ENCODE data around the gene MGLL.

Gene MGLL

GRCh38 chr3:127815641-127816605 lies 6.4 kb downstream of the MGLL start:
- peak overlapping the region in 1 of 3 experiments; percentile 3 for H3K4me3 Mint-ChIP-seq
- H3K27me3 Mint-ChIP-seq (ENCODE audit: low read depth): peaks cover 10% of the 10 kb centered on the region
- no peaks in the 10 kb centered on the region for H3K9me3 Mint-ChIP-seq
- peaks cover 45% of the 10 kb centered on the region for H3K4me1 Mint-ChIP-seq
- peak overlapping the region; percentile 25 to 77 (median 72) for H3K27ac Mint-ChIP-seq
- TF ChIP-seq CTCF (IDR thresholded peaks at IDR 0.05; ENCODE audit: unreplicated experiment in 3 of 3): no peak
- H3K36me3 Mint-ChIP-seq (ENCODE audit: low read depth): peaks cover 6% of the 10 kb centered on the region

- Mint-ChIP-seq H3K4me1 (peaks cover 35% of the 10 kb centered on the region), H3K36me3 (ENCODE audit: low read depth) (peaks cover 10% of the 10 kb centered on the region), H3K4me3 (peak overlapping the region in 1 of 3 experiments; percentile 3), H3K27ac (peak overlapping the region in 2 of 3 experiments; percentile 72 to 77), H3K27me3 (ENCODE audit: low read depth) (peaks cover 8% of the 10 kb centered on the region), H3K9me3 (no peaks in the 10 kb centered on the region)
- no peak for TF ChIP-seq CTCF (IDR thresholded peaks at IDR 0.05; ENCODE audit: unreplicated experiment in 3 of 3)
These were observed 7.3 kb downstream of the MGLL start for GRCh38 chr3:127815001-127815400.

GRCh38 chr3:127814325-127814781 lies 8.0 kb downstream of the MGLL start:
- no peak for TF ChIP-seq CTCF (IDR thresholded peaks at IDR 0.05; ENCODE audit: unreplicated experiment in 3 of 3)
- H3K27ac Mint-ChIP-seq: peak overlapping the region; percentile 52 to 77 (median 69)
- H3K36me3 Mint-ChIP-seq (ENCODE audit: low read depth): peaks cover 10% of the 10 kb centered on the region
- H3K9me3 Mint-ChIP-seq: no peaks in the 10 kb centered on the region
- H3K27me3 Mint-ChIP-seq (ENCODE audit: low read depth): peaks cover 4% of the 10 kb centered on the region
- peaks cover 31% of the 10 kb centered on the region for H3K4me1 Mint-ChIP-seq
- H3K4me3 Mint-ChIP-seq: peak overlapping the region in 1 of 3 experiments; percentile 26

GRCh38 chr3:127812151-127812550 lies 10.2 kb downstream of the MGLL start:
- H3K4me3 Mint-ChIP-seq: no peak overlapping the region
- no peaks in the 10 kb centered on the region for H3K9me3 Mint-ChIP-seq
- peaks cover 15% of the 10 kb centered on the region for H3K36me3 Mint-ChIP-seq (ENCODE audit: low read depth)
- peaks cover 13% of the 10 kb centered on the region for H3K27me3 Mint-ChIP-seq (ENCODE audit: low read depth)
- TF ChIP-seq CTCF (IDR thresholded peaks at IDR 0.05; ENCODE audit: unreplicated experiment in 3 of 3): no peak
- H3K4me1 Mint-ChIP-seq: peaks cover 31% of the 10 kb centered on the region
- no peak overlapping the region for H3K27ac Mint-ChIP-seq

- H3K36me3 Mint-ChIP-seq (ENCODE audit: low read depth): peaks cover 15% of the 10 kb centered on the region
- TF ChIP-seq CTCF (IDR thresholded peaks at IDR 0.05; ENCODE audit: unreplicated experiment in 3 of 3): no peak
These were observed 10.6 kb downstream of the MGLL start for GRCh38 chr3:127811717-127812116.

More at GRCh38 chr3:127811717-127812116, 10.6 kb downstream of the MGLL start:
- Mint-ChIP-seq H3K9me3 (no peaks in the 10 kb centered on the region), H3K4me1 (peaks cover 31% of the 10 kb centered on the region), H3K27ac (no peak overlapping the region), H3K4me3 (no peak overlapping the region), H3K27me3 (ENCODE audit: low read depth) (peaks cover 13% of the 10 kb centered on the region)
